BE2C (cell line): ENCODE data around the gene TUBA8.

Experiments used
- DNase-seq: peaks from one replicate; pipeline ENCODE4 v3.0.0-alpha.2; 2020
- H3K27me3 ChIP-seq: fragments of 250-450 bp; sonication (Bioruptor Pico); 2 replicates; pipeline ENCODE4 v1.5.1; 2020; ENCODE audit warnings: mild to moderate bottlenecking
- H3K36me3 ChIP-seq: fragments of 250-450 bp; sonication (Bioruptor Pico); 2 replicates; pipeline ENCODE4 v1.5.1; 2020; ENCODE audit warnings: mild to moderate bottlenecking
- H3K4me1 ChIP-seq: fragments of 250-450 bp; sonication (Bioruptor Pico); 2 replicates; pipeline ENCODE4 v1.5.1; 2020
- H3K4me3 ChIP-seq: 2 replicates; pipeline ENCODE4 v1.5.1; 2011; ENCODE audit warnings: low read depth, low read length
- H3K9me3 ChIP-seq: fragments of 250-450 bp; sonication (Bioruptor Pico); 2 replicates; pipeline ENCODE4 v1.5.1; 2020
- TF ChIP-seq, protein P1 (sequence below): IDR thresholded peaks from 2 replicates; pipeline ENCODE4 v1.5.1; 2012; ENCODE audit warnings: mild to moderate bottlenecking, low read depth, low read length

TUBA8 gene

DNA sequence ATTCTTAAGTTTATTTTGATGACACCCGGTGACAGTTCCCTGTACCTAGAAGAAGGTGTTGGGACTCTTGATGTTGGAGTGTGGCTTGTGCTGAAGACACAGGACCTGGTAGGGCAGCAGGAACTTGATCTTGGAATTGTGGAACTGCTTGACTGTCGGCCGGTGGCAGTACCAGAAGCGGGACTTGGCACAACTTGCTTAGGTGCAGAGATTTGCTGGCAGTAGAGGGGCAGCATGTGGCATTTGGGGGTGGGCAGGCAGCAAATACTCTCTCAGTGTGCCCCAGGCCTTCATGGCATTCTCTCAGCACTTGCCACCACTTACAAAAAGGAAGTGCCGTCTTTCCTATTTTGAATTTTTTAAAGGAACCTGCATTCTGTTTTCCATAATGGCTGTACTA, 29.2 kb upstream of the TUBA8 start:
- no peak overlapping the region for H3K4me3 ChIP-seq
- peaks cover 6% of the 10 kb centered on the region; the same call in 1 of the 2 replicates for H3K4me1 ChIP-seq
- H3K9me3 ChIP-seq = no peaks in the 10 kb centered on the region
- TF ChIP-seq, protein P1, sequence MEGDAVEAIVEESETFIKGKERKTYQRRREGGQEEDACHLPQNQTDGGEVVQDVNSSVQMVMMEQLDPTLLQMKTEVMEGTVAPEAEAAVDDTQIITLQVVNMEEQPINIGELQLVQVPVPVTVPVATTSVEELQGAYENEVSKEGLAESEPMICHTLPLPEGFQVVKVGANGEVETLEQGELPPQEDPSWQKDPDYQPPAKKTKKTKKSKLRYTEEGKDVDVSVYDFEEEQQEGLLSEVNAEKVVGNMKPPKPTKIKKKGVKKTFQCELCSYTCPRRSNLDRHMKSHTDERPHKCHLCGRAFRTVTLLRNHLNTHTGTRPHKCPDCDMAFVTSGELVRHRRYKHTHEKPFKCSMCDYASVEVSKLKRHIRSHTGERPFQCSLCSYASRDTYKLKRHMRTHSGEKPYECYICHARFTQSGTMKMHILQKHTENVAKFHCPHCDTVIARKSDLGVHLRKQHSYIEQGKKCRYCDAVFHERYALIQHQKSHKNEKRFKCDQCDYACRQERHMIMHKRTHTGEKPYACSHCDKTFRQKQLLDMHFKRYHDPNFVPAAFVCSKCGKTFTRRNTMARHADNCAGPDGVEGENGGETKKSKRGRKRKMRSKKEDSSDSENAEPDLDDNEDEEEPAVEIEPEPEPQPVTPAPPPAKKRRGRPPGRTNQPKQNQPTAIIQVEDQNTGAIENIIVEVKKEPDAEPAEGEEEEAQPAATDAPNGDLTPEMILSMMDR = no peak
- DNase-seq = no peak
- no peaks in the 10 kb centered on the region for H3K27me3 ChIP-seq
- peaks cover 52% of the 10 kb centered on the region for H3K36me3 ChIP-seq

DNA sequence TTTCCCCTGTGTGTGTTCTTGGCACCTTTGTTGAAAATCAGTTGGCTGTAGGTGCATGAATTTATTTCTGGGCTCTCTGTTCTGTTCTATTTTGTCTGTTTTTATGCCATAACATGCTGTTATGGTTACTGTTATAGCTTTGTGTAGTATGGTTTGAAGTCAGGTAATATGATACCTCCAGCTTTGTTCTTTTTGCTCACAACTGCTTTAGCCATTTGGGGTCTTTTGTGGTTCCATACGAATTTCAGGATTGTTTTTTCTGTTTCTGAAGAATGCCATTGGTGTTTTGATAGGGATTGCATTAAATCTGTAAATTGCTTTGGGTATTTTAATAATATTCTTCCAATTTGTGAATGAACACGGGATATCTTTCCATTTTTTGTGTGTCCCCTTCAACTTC, 28.1 kb upstream of the TUBA8 start:
- Histone ChIP-seq H3K4me3 (no peak overlapping the region), H3K27me3 (no peaks in the 10 kb centered on the region), H3K36me3 (peaks cover 58% of the 10 kb centered on the region), H3K9me3 (no peaks in the 10 kb centered on the region), H3K4me1 (no peaks in the 10 kb centered on the region)
- TF ChIP-seq, protein P1 = no peak
- DNase-seq = no peak

- no peaks in the 10 kb centered on the region for H3K4me1 ChIP-seq
- no peak for DNase-seq
These were observed 27.2 kb upstream of the TUBA8 start for GRCh38 chr22:18083406-18083805.

GRCh38 chr22:18085188-18085587, 25.4 kb upstream of the TUBA8 start:
- TF ChIP-seq, protein P1 = no peak
- Histone ChIP-seq H3K4me1 (no peaks in the 10 kb centered on the region), H3K9me3 (no peaks in the 10 kb centered on the region), H3K27me3 (no peaks in the 10 kb centered on the region), H3K36me3 (peaks cover 62% of the 10 kb centered on the region), H3K4me3 (no peak overlapping the region)
- no peak for DNase-seq

More at GRCh38 chr22:18083406-18083805, 27.2 kb upstream of the TUBA8 start:
- Histone ChIP-seq H3K36me3 (peaks cover 67% of the 10 kb centered on the region), H3K27me3 (no peaks in the 10 kb centered on the region), H3K4me3 (no peak overlapping the region), H3K9me3 (no peaks in the 10 kb centered on the region)
- TF ChIP-seq, protein P1 = no peak

- TF ChIP-seq, protein P1 = no peak
- Histone ChIP-seq H3K4me3 (no peak overlapping the region), H3K36me3 (peaks cover 50% of the 10 kb centered on the region), H3K4me1 (no peaks in the 10 kb centered on the region), H3K9me3 (no peaks in the 10 kb centered on the region), H3K27me3 (no peaks in the 10 kb centered on the region)
- no peak for DNase-seq
These were observed 23.2 kb upstream of the TUBA8 start for GRCh38 chr22:18087350-18087855.

GRCh38 chr22:18088825-18089568, 21.6 kb upstream of the TUBA8 start:
- DNase-seq = no peak
- Histone ChIP-seq H3K9me3 (no peaks in the 10 kb centered on the region), H3K4me1 (no peaks in the 10 kb centered on the region), H3K36me3 (peaks cover 39% of the 10 kb centered on the region), H3K27me3 (no peaks in the 10 kb centered on the region), H3K4me3 (no peak overlapping the region)
- TF ChIP-seq, protein P1 = no peak
